Ureter (tissue), 1 donor: Measurements from ENCODE around the gene PLXND1. TPM values are rescaled to one million over a fixed set of nuclear protein-coding genes. Genes with fewer than 3 reads are reported as not detected.
"Not testable (repeated sequence)": the region's sequence is repeated elsewhere in the genome, so short reads cannot be mapped to it uniquely, and the experiment has no call there.

Experiments used
- DNase-seq: peaks from one replicate; pipeline ENCODE4 v3.0.0-alpha.2; 2020; ENCODE audit warnings: low spot score
- total RNA-seq: library from RNA; stranded (reverse); gene quantifications from one replicate; pipeline ENCODE4 v1.2.4, GENCODE V29; 2023
- donor health status: DM: yes; HTN: yes; CAD: no.

Gene PLXND1, protein sequence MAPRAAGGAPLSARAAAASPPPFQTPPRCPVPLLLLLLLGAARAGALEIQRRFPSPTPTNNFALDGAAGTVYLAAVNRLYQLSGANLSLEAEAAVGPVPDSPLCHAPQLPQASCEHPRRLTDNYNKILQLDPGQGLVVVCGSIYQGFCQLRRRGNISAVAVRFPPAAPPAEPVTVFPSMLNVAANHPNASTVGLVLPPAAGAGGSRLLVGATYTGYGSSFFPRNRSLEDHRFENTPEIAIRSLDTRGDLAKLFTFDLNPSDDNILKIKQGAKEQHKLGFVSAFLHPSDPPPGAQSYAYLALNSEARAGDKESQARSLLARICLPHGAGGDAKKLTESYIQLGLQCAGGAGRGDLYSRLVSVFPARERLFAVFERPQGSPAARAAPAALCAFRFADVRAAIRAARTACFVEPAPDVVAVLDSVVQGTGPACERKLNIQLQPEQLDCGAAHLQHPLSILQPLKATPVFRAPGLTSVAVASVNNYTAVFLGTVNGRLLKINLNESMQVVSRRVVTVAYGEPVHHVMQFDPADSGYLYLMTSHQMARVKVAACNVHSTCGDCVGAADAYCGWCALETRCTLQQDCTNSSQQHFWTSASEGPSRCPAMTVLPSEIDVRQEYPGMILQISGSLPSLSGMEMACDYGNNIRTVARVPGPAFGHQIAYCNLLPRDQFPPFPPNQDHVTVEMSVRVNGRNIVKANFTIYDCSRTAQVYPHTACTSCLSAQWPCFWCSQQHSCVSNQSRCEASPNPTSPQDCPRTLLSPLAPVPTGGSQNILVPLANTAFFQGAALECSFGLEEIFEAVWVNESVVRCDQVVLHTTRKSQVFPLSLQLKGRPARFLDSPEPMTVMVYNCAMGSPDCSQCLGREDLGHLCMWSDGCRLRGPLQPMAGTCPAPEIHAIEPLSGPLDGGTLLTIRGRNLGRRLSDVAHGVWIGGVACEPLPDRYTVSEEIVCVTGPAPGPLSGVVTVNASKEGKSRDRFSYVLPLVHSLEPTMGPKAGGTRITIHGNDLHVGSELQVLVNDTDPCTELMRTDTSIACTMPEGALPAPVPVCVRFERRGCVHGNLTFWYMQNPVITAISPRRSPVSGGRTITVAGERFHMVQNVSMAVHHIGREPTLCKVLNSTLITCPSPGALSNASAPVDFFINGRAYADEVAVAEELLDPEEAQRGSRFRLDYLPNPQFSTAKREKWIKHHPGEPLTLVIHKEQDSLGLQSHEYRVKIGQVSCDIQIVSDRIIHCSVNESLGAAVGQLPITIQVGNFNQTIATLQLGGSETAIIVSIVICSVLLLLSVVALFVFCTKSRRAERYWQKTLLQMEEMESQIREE (N-terminal part only)
- total RNA-seq, result 138 TPM

DNA sequence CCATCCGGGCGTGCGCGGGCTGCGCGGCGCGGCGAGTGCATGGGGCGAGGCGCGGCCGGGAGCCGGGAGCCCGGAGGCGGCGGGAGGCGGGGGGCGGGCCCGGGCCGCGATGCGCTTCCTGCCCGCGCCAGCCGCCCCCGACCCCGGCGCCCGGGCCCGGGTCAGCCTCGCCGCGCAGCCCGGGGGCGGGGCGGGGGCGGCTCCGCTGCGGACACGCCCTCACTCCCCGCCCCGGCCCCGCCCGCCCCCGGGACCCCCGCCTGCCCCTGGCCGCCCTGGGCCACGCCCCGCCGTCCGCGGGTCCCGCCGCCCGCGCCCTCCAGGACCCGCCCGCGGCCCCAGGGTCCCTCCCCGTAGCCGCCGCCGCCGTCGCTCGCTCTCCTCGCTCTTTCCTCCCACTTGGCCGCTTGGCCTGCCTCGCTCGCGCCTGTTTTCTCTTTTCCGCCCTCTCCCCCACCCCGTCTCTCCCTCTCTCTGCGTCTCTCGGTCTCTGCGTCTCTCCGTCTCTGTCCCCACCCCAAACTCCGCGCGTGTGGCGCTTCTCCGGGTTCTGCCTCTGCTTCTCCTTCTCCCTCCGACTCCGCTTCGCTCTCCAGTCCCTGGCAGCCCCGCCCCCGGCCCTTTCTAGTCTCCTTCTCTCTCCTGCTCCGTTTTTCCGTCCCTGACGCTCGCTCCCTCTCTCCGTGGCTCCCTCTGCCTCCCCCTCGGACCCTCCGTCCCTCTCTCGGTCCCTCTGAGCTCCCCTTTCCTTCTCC lies at the start of gene PLXND1:
TSS of gene PLXND1 (minus strand) at position 41 of the 755 bp plus-strand sequence. CDS start at position 4, 37 bp downstream.
- peak; percentile 79 for DNase-seq

DNA sequence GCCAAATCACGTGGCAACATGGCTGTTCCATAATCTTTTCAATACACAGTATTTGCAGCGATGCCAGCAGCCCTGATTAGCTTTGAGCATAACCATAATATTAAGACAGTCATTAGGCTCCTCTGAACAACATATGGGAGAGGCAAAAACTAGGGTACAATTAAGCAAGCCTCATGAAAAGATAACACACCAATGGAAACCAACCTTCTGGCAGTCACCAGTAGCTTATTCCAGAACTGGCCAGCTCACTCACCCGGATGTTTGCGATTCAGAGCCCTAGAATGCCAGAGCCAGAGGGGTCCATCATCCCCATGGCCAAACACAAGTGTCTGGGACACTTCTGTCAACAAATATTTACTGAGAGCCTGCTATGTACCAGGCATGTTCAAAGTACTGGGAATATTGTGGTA lies 48.8 kb upstream of the PLXND1 start:
- no peak for DNase-seq

DNA sequence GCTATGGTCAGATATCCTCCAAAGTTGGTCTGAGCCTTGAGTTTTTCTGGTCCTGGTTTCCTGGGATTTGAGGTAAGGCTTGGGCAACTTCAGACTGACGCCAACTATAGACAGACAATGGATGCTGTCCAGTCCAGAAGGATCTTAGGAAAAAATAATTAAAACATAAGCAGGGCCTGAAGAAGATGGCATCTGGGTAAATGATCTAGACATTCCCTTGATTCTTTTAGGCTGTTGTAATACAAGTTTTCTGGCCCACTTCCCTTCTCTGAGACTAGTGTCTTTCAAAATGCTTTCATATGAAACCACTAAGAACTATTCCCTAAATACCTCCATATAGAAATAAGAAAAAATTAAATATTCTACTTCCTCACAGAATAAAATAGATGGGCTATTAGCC lies 47.7 kb upstream of the PLXND1 start:
- no peak for DNase-seq

DNA sequence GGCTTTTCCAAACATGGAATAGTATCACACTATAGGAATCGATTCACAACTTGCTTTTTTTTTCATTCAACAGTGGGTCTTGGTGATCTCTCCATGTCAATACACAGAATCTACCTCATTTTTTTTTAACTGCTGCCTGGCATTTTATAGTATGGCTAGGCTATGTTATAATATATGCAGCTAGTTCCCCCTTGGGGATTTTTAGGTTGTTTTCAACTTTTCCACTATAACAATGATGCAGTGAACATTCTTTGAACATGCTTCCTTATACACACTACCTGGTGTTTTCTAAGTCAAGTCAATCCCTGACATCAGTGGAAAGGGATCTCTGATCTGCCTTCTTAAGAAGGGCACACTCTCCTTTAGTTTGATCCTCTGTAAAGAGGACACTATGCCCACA lies 46.5 kb upstream of the PLXND1 start:
- DNase-seq, result no peak

DNA sequence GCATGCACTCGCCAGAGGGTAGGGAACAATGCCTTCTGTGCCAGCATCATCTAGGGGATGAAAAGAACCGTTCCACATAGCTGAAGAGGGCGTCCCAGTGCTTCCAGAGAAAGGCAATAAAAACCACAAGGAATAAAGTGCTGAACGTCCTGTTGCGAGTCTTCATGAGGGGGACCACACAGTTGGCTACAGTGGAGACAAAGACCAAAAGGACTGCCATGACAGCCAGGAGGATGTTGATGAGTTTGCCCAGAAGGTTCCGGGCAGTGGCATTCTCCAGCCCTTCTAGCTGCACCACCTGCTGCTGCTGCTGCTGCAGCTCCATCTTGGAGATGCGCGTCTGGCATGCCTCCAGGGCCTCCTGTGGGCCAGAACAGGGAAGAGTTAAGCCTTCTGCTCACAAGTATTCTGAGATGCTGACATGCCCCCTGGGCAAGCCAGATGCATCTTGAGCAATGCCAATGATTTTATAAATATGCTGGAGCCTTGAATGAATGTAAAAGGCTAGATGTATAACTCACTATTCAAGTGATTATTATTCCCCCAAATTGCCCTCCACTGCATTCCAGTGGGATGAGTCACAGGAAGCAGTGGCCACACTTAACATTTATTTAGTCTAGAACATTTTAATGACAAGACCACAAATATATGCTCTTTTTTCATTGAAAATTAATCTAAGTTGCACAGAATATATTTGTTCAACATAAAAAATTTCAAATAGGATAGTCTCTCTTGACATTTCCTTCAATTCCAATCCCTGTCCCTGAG lies 45.1 kb upstream of the PLXND1 start:
- DNase-seq, result no peak

DNA sequence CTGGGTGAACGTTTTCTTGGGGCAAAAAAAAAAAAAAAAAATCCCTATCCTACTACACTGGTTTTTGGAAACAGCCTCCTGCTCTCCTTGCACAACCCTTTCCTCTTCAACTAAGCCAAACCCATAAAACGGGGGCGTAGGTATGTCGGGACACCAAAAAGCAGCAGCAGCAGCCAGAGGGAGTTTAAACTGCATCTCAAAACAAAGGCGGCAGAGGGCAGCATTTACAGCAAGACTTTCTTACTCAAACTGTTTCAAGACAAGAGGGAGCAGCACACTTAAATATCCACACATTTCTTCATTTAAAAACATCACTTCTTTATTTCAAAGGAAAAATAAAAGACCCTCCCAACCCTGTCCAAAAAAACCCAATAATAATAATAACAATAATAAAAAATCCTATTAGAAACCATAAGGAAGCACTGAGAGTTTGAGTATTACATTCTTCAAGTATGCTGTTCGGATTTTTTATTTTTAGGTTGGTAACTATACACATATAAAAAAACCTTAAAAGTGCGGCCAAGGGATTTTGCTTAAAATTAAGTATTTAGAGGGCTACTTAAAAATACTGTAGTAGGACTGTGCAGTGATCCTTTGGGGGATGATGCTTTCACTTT lies 43.9 kb upstream of the PLXND1 start:
- peak; percentile 82 for DNase-seq

DNA sequence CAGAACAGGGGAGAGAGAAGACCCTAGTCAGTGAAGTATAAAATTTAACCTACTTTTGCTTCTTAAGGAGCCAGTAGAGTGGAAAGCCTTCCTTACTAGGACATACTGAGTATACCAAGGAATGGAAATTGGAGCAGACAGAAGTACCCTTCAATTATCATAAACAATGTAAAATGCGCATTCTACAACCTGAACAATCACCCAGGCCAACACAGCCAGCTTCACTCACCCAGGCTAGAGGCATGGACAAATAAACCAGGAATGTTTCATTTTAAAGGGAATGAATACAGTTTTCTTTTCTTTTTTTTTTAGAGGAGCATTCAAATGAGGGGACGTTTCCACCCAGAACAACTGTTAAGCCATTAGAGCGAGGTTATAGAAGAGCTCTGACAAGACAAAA lies 41.9 kb upstream of the PLXND1 start:
- DNase-seq, result no peak

DNA sequence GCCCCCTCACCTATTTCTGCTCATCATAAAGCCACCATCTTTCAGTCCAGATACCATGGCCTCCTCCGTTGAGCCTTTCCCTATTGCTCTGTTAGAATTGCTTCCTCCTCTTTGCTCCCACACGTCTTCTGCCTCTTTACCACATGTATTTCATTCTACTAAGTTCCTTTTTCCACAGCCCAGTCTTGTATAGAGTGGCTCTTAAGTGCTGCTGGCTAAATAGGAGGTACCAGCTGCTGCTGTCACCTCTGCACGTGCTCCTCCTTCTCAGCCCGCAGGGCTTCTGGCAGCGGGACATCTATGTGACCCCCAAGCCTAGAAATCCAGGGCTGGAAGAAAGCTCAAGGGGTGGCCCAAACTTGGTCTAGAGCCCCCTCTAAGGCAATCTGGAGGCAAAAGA lies 38.8 kb upstream of the PLXND1 start:
- no peak for DNase-seq

DNA sequence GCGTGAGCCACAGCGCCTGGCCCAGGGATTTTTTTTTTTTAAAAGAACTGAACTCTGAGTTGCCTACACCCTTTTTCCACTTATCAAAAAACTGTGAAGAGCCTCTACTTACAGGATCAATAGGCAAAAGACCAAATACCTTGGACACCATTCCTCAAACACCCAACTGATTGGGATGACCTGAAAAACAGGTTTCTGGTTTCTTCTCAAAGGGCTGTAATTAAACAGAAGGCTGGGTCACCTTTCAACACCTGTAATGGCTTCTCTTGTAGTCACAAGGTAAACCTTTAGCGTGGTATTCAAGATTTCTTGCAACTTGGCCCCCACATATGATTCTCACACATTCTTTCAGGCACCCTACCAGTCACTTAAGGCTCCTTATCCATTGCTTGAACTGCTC lies 38.4 kb upstream of the PLXND1 start:
- no peak for DNase-seq

DNA sequence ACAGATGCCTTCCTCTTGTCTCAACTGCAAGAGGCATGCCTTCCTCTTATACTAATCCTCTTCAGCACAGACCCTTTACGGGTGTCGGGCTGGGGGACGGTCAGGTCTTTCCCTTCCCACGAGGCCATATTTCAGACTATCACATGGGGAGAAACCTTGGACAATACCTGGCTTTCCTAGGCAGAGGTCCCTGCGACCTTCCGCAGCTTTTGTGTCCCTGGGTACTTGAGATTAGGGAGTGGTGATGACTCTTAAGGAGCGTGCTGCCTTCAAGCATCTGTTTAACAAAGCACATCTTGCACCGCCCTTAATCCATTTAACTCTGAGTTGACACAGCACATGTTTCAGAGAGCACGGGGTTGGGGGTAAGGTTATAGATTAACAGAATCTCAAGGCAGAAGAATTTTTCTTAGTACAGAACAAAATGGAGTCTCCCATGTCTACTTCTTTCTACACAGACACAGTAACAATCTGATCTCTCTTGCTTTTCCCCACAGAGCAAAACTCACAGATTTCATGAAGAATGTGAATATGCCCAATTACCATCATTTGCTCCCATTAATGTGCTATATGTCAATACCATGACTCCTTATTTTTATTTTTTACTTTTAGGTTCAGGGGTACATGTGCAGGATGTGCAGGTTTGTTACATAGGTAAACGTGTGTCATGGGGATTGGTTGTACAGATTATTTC lies 35.2 kb upstream of the PLXND1 start:
- DNase-seq, result not testable (repeated sequence)

DNA sequence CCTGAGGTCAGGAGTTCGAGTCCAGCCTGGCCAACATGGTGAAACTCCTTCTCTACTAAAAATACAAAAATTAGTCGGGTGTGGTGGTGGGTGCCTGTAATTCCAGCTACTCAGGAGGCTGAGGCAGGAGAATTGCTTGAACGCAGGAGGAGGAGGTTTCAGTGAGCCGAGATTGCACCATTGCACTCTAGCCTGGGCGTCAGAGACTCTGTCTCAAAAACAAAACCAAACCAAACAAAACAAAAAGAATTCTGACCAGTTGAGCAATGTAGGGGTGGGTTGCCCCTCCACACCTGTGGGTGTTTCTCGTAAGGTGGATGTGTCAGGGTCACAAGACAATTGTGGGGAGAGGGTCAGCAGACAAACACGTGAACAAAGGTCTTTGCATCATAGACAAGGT lies 34.5 kb upstream of the PLXND1 start:
- DNase-seq, result not testable (repeated sequence)

DNA sequence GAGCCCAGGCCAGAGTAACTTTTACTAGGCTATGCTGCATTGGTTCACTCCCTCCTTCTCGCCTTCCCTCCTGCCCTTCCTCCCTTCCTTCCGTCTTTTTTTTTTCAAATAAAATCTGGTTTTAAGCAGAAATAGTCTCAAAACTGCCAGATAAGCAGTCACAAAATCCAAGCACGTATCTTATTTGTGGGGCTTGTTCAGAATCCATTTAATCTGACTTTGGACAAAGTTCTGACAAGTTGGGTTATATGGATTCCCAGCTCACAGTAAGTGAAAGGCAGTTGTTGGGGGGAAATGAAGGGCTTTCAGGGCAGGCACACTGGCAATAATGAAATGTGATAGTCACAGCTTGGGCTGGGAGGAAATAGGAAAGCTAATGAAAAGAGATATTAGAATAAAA lies 32.0 kb upstream of the PLXND1 start:
- no peak for DNase-seq

DNA sequence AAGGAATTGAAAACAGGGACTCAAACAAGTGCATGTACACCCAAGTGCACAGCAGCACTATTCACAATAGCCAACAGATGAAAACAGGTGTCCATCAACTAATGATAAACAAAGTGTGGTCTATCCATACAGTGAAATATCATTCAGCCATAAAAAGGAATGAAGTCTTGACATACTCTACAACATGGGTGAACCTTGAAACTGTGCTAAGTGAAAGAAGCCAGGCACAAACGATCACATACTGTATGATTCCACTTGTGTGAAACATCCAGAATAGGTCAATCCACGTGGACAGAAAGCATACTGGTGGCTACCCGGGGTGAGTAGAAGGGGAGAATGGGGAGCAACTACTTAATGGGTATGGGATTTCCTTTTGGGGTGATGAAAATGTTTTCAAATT lies 29.6 kb upstream of the PLXND1 start:
- DNase-seq, result no peak

DNA sequence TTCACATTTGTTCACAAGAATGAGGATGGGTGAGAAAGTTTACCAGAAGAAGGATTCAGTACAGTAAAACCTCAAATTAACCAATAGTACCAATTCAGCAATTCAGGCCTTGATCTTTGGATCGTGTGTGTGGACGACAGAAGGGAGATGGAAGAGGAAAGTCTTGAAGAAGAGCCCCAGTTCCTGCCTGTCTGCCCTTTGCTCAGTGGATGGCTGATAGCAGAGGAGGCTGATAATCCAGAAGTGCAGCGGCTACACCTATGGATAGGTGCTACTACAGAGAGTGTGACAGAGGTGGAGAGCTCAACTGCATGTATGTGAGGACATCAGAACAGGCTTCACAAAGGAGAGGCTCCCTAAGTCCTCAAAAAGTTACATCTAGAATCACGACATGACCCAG lies 29.2 kb upstream of the PLXND1 start:
- DNase-seq, result no peak

DNA sequence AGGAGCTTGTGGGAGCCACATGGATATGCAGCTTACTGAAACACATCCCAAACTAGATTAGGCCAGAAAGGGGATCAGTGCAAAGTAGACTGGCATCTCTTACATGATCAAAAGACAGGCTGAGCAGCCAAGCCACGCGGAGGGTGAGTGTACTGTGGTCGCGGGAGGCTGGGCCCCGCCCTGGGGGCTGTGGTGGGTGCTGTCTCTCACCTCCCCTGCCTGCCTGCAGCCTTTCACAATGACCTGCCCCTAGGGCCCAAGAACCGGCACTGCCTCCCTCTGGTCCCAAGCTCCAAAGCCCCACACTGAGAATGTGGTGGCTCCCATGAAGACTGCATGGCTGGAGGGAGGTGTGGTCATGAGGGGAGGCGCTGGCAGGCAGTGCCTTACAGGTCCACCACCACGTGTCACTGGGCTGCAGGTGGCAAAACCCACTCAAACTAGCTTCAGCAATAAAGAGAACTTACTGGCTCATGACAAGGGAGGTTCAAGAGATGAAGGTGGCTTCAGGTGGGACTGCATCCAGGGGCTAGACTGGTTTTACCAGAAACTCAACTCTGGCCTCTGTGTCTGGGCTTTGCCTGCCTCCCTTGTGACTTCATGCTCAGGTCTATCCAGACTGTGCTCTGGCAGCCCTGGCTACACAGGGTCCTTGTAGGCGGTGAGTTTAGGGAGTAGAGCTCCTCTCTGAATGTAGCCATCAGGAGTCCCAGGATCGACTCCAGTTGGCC lies 27.4 kb upstream of the PLXND1 start:
- DNase-seq, result no peak

DNA sequence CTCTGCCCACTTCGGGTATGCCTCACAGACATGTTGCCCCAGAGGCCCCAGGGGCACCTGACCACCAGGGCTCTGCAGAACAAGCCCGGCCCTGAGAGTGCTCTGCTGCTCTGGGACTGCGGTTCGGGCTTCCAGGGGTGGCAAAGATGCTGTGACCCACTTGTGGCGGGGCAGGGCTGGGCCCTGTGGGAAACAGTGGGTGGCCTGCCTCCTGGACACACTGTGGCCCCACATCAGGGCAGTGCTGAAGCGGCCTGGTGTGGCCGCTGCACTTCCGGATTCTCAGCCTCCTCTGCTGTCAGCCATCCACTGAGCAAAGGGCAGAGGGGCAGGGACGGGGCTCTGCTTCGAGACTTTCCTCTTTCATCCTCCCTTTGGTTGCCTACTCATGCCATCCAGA lies 26.5 kb upstream of the PLXND1 start:
- no peak for DNase-seq

DNA sequence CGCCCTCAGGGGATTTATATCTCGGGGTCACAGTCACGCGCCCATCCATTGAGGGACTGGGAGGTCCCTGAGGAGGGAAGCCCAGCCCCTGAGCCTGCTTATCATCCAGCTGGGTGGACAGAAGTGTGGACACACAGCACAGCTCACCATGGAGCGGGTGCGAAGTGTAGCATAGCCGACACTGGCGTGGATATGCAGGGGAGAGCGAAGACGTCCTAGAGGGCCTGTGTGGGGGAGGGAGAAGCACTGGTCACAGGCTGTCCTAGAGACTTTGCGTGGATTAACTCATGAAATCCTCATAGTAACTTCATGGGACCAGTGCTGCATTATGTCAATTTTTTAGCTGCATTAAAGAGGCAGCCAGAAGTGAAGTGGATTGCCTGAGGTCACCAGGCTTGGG lies 26.1 kb upstream of the PLXND1 start:
- DNase-seq, result no peak

DNA sequence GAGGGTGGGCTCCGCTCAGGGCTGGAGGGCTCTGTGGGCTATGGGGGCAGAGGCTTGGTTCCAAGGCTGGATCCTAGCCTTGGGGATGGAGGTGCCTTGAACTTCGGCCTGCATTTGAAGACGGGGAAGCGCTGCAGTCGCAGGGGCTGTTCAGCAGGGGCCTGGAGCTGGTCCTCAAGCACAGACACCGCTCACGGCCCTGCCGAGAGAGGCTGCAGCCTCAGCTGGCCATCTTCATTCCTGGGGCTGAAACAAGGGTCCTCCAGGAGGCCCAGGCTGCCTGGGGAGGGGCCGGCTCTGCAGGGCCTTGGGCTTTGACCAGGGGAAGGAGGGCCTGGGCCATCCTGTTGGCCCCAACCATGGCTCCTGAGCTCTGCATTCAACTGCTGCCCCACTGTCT lies 25.6 kb upstream of the PLXND1 start:
- DNase-seq, result no peak

DNA sequence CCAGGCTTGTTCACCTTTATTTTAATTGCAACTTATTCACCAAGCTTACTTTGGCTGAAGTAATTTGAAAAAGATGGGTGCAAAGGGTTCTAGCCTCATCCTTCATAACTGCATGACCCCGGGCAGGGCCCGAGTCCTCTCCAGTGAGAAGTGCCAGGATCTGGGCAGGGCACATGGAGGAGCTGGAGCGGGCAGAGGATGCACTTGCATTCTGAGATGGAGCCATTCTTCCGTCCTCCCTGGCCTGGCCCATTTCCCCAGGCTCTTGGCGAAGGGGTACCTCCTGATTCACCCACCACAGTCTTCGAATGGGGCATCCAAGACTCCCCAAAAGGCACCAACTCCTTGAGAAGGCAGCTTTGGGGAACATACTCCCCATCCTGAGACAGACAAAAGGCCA lies 22.5 kb upstream of the PLXND1 start:
- no peak for DNase-seq
